ENCODE data around the gene IRS2.

- TF ChIP-seq POLR2A (IDR thresholded peaks at IDR 0.05): no peak
- TF ChIP-seq POLR2AphosphoS5 (IDR thresholded peaks at IDR 0.05): peak in 1 of 2 donors; percentile 22
- no peak for TF ChIP-seq CTCF (IDR thresholded peaks at IDR 0.05)
Observed at GRCh38 chr13:109744512-109745051, 41.8 kb downstream of the IRS2 start.

All from upper lobe of left lung (tissue), 4 donors.